Vagina (tissue), 2 donors: ENCODE results near the gene RABEP2. TPM values are rescaled to one million over a fixed set of nuclear protein-coding genes. Genes with fewer than 3 reads are reported as not detected.

ENCODE experiments used
- DNase-seq, 2 donors: peaks; one replicate each; pipeline ENCODE4 v3.0.0-alpha.2; 2017; ENCODE audit errors: extremely low spot score in 2 of 2
- H3K27ac ChIP-seq: fragments of 200-600 bp; sonication (generic); one replicate; pipeline ENCODE4 v1.5.1; 2019
- H3K27me3 ChIP-seq: fragments of 200-600 bp; sonication (generic); one replicate; pipeline ENCODE4 v1.5.1; 2019
- H3K36me3 ChIP-seq, 2 donors: fragments of 200-600 bp; sonication (generic); one replicate each; pipeline ENCODE4 v1.5.1; 2017 to 2019
- H3K4me1 ChIP-seq: fragments of 200-600 bp; sonication (generic); one replicate; pipeline ENCODE4 v1.5.1; 2019
- H3K4me3 ChIP-seq, 2 donors: fragments of 200-600 bp; sonication (generic); 1 replicate in 1 of 2; 2 replicates in 1 of 2; pipeline ENCODE4 v1.5.1; 2016 to 2019
- H3K9me3 ChIP-seq: fragments of 200-600 bp; sonication (generic); one replicate; pipeline ENCODE4 v1.5.1; 2019
- CTCF ChIP-seq, 3 experiments: fragments of 450-650 bp in 2 of 3; fragments of 200-600 bp in 1 of 3; sonication (generic) in 1 of 3; IDR thresholded peaks; one replicate each; pipeline ENCODE4 v1.5.1; 2017 to 2019; ENCODE audit warnings: antibody characterized with exemption in 3 of 3, mild to moderate bottlenecking in 2 of 3, moderate library complexity in 2 of 3
- POLR2A ChIP-seq, 2 donors: fragments of 450-650 bp; IDR thresholded peaks; one replicate each; pipeline ENCODE4 v1.6.1; 2017; ENCODE audit warnings: antibody characterized with exemption in 2 of 2, mild to moderate bottlenecking in 2 of 2, moderate library complexity in 2 of 2
- POLR2AphosphoS5 ChIP-seq, 2 donors: sonication (generic); formaldehyde crosslinking; IDR thresholded peaks; one replicate each; pipeline ENCODE4 v1.9.0; 2017; ENCODE audit warnings: antibody characterized with exemption in 2 of 2, mild to moderate bottlenecking in 2 of 2, low read depth in 1 of 2; ENCODE audit not compliant: insufficient read depth in 1 of 2
- intact Hi-C: fragments of 100-400 bp; cut with DNase I; formaldehyde crosslinking; loops from one replicate; pipeline ENCODE4 v1.15.1; 2023
- total RNA-seq: library from RNA; depleted of rRNA; stranded (reverse); fragments of >200 nt; gene quantifications from one replicate; pipeline ENCODE4 v1.2.3, GENCODE V29; 2016

RABEP2 gene
- total RNA-seq, 1 donor from 2014 or later: 44.7 TPM

- Histone ChIP-seq H3K36me3 (no peaks in the 10 kb centered on the region), H3K27me3 (no peaks in the 10 kb centered on the region), H3K27ac (no peak overlapping the region), H3K4me1 (no peaks in the 10 kb centered on the region), H3K4me3 (no peak overlapping the region), H3K9me3 (no peaks in the 10 kb centered on the region)
- no peak for DNase-seq
- TF ChIP-seq POLR2A (IDR thresholded peaks at IDR 0.05) (no peak), CTCF (IDR thresholded peaks at IDR 0.05) (no peak), POLR2AphosphoS5 (IDR thresholded peaks at IDR 0.05; ENCODE audit: insufficient read depth in 1 of 2, low read depth in 1 of 2) (no peak)
- intact Hi-C loops: no loop called here
Observed at GRCh38 chr16:28899882-28900590, 25.0 kb downstream of the RABEP2 start.

GRCh38 chr16:28898942-28899341 is 26.1 kb downstream of the RABEP2 start:
- Histone ChIP-seq H3K4me3 (no peak overlapping the region), H3K27ac (no peak overlapping the region), H3K36me3 (no peaks in the 10 kb centered on the region), H3K27me3 (no peaks in the 10 kb centered on the region), H3K4me1 (no peaks in the 10 kb centered on the region), H3K9me3 (no peaks in the 10 kb centered on the region)
- TF ChIP-seq POLR2AphosphoS5 (IDR thresholded peaks at IDR 0.05; ENCODE audit: insufficient read depth in 1 of 2, low read depth in 1 of 2) (no peak), CTCF (IDR thresholded peaks at IDR 0.05) (no peak), POLR2A (IDR thresholded peaks at IDR 0.05) (no peak)
- DNase-seq: no peak
- intact Hi-C loops: no loop called here

- no peak overlapping the region for H3K27ac ChIP-seq
- intact Hi-C loops: no loop called here
- H3K9me3 ChIP-seq: no peaks in the 10 kb centered on the region
- TF ChIP-seq CTCF (IDR thresholded peaks at IDR 0.05): no peak
- TF ChIP-seq POLR2AphosphoS5 (IDR thresholded peaks at IDR 0.05; ENCODE audit: insufficient read depth in 1 of 2, low read depth in 1 of 2): no peak
- TF ChIP-seq POLR2A (IDR thresholded peaks at IDR 0.05): no peak
- no peaks in the 10 kb centered on the region for H3K36me3 ChIP-seq
- H3K4me1 ChIP-seq: no peaks in the 10 kb centered on the region
- H3K4me3 ChIP-seq: no peak overlapping the region
- H3K27me3 ChIP-seq: no peaks in the 10 kb centered on the region
- no peak for DNase-seq
Observed at GRCh38 chr16:28898266-28898665, 26.8 kb downstream of the RABEP2 start.

GRCh38 chr16:28897826-28898225 is 27.2 kb downstream of the RABEP2 start:
- TF ChIP-seq CTCF (IDR thresholded peaks at IDR 0.05) (no peak), POLR2AphosphoS5 (IDR thresholded peaks at IDR 0.05; ENCODE audit: insufficient read depth in 1 of 2, low read depth in 1 of 2) (no peak), POLR2A (IDR thresholded peaks at IDR 0.05) (no peak)
- H3K27me3 ChIP-seq: no peaks in the 10 kb centered on the region
- intact Hi-C loops: no loop called here

GRCh38 chr16:28895609-28896008 is 29.4 kb downstream of the RABEP2 start:
- Histone ChIP-seq H3K36me3 (no peaks in the 10 kb centered on the region), H3K4me3 (no peak overlapping the region), H3K9me3 (no peaks in the 10 kb centered on the region), H3K27me3 (no peaks in the 10 kb centered on the region), H3K4me1 (no peaks in the 10 kb centered on the region), H3K27ac (no peak overlapping the region)
- no peak for DNase-seq
- intact Hi-C loops: no loop called here
- no peak for TF ChIP-seq POLR2A (IDR thresholded peaks at IDR 0.05)
- no peak for TF ChIP-seq CTCF (IDR thresholded peaks at IDR 0.05)
- TF ChIP-seq POLR2AphosphoS5 (IDR thresholded peaks at IDR 0.05; ENCODE audit: insufficient read depth in 1 of 2, low read depth in 1 of 2): no peak

More at GRCh38 chr16:28897826-28898225, 27.2 kb downstream of the RABEP2 start:
- Histone ChIP-seq H3K4me3 (no peak overlapping the region), H3K36me3 (no peaks in the 10 kb centered on the region), H3K9me3 (no peaks in the 10 kb centered on the region), H3K27ac (no peak overlapping the region), H3K4me1 (no peaks in the 10 kb centered on the region)
- DNase-seq: no peak
